ENCODE data around the gene ABHD14A.

The ABHD14A gene

GRCh38 chr3:51941798-51942602 is 32.9 kb upstream of the ABHD14A start, which contains the start of the genes PARP3 and RRP9:
Gene PARP3 (plus strand): TSS chr3:51942363. CDS start chr3:51943356, 993 bp downstream.
Gene RRP9 (minus strand): TSS chr3:51941904. CDS start chr3:51941867, 37 bp downstream.
- DNase-seq, result peak; percentile 97

DNA sequence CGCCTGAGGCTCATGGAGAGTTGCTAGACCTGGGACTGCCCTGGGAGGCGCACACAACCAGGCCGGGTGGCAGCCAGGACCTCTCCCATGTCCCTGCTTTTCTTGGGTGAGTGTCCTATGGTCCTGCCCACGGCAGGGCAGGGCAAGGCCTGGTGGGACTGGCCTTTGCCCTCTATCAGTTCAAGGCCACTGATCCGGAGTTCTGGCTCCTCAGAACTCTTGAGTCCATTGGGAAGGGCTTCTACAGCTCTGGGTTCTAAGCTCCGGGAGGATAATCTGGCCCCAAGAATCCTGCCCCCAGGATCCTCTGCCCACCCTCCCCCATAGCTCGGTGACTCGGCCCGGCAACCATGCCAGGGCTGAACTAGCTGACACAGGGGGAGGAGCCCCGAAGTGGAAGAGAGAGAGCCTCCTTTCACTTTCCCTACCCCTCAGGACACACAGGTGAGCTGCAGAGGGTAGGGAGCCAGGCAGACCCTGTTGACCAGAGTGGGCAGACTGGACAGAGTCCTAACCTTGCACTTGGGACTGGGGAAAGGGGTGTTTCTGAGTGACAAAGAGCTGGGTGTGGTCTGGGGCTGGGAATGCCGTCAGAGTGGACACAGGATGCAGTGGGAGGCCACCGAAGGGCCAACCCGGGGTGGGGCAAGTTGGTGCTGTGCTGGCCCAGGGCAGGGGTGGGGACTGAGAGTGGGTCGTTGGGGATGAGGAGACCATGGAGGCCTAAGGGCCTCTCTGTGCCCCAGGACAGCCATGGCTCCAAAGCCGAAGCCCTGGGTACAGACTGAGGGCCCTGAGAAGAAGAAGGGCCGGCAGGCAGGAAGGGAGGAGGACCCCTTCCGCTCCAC is 32.0 kb upstream of the ABHD14A start:
- DNase-seq, result no peak

DNA sequence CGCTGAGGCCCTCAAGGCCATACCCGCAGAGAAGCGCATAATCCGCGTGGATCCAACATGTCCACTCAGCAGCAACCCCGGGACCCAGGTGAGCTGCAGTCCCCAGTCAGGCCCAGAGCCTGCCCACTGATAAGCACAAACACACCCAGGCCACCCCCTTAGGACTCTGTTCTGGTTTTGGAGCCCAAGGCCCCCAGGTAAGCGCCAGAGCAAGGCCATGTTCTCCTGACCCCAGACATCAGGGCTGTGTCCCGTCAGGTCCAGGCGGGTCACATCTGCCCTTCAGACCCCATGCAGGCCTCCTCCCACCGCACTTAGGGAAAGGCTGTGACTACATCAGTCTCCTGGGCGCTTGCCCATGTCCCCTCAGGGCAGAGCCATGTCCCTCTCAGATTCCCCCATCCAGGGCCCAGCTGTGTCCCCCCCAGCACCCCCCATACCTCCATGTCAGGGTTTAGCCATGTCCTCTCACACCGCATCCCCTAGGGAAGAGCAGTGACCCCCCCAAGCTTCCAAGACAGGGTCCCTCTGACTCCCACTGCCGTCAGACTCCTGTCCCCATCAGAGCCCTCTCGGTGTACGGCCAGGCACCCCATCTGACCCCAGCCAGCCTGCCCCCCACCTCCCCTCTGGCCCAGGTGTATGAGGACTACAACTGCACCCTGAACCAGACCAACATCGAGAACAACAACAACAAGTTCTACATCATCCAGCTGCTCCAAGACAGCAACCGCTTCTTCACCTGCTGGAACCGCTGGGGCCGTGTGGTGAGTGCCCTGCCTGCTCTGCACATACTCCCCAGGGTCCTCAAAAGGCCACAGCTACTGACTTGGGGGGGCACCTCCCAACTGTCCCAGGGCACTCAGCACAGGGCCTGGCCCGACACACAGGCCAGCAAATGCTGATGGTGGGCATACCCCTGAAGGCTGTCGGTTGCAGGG is 31.1 kb upstream of the ABHD14A start:
- no peak for DNase-seq

DNA sequence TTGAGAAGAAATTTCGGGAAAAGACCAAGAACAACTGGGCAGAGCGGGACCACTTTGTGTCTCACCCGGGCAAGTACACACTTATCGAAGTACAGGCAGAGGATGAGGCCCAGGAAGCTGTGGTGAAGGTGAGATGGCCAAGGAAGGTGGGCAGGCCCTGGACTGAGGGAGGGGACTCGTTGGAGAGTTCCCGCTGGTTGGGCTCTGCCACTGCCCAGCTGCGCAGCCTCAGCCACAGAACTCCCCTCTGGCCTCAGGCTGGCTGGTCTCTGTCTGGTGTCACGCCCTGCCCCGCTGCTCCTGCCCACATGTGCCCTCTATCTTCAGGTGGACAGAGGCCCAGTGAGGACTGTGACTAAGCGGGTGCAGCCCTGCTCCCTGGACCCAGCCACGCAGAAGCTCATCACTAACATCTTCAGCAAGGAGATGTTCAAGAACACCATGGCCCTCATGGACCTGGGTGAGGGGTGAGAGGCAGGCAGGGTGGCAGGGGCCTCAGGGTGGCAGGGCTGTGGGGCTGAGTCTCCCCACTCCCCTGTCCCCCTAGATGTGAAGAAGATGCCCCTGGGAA is 30.3 kb upstream of the ABHD14A start:
- no peak for DNase-seq

GRCh38 chr3:51945031-51945840 is 29.6 kb upstream of the ABHD14A start:
- DNase-seq, result no peak

DNA sequence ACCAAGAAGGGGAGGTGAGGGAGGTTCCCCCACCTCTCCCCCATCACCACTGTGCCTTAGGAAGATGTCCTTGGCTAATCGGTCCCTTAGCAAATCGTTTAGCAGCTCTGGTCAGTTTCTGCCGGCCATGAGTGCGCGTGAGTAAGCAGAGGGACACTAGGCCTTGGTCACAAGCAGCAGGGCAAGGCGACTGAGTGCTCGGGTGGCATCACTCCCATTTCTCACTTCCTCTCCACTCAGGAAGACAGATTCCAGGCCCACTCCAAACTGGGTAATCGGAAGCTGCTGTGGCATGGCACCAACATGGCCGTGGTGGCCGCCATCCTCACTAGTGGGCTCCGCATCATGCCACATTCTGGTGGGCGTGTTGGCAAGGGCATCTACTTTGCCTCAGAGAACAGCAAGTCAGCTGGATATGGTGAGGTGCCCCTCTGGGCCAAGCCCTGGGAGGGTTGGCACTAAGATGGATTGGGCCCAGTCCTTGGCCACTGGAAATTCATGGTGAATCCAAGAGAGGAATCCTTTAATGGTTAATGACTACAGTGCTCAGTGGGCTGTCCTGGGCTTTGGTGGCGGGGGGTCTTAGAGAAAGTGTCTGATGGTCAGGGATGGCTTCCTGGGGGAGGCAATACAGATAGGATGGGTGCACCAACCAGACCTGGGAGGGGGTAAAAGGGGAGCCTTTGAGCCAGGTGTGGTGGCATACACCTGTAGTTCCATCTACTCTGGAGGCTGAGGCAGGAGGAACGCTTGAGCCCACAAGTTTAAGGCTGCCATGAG is 28.7 kb upstream of the ABHD14A start:
- no peak for DNase-seq

GRCh38 chr3:51946796-51947195 is 28.1 kb upstream of the ABHD14A start:
- DNase-seq, result no peak

- DNase-seq, result no peak
Observed at GRCh38 chr3:51947215-51947900, 27.5 kb upstream of the ABHD14A start.

DNA sequence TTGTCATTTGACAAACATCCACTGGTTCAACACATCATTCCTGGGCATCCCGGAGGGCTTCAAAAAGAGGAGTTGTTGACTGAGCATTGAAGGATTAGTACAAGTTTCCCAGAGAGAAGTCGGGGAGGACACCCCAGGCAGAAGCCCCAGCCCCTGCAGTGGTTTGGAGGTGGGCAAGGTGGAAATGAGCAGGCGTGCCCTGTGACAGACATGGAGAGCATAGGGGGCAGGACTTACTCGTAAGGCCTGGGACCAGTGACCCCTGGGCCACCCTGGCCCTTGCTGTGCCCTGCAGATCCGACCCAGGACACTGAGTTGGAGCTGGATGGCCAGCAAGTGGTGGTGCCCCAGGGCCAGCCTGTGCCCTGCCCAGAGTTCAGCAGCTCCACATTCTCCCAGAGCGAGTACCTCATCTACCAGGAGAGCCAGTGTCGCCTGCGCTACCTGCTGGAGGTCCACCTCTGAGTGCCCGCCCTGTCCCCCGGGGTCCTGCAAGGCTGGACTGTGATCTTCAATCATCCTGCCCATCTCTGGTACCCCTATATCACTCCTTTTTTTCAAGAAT is 26.8 kb upstream of the ABHD14A start:
- no peak for DNase-seq

GRCh38 chr3:51949121-51949520 is 25.7 kb upstream of the ABHD14A start:
- DNase-seq, result no peak

- DNase-seq, result no peak
Observed at GRCh38 chr3:51950899-51951298, 24.0 kb upstream of the ABHD14A start.

DNA sequence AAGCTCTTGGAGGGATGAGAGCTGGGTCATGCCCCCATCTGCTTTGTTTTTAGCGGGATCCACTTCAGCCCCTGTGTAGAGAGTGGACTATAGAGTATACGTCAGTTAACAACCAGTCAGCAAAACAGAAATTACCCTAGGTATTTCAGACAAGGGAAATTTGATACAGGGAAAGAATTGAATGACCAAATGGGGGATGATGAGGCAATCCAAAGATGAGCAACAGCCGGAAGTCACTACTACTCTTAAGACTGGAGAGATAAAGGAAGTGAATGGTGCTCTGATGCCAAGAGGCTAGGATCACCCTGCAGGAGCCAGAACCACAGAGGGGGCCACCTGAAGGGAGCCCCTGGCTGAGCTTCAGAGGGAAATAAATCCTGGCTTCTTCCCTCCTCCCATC is 21.4 kb upstream of the ABHD14A start:
- no peak for DNase-seq

GRCh38 chr3:51954105-51954504 is 20.8 kb upstream of the ABHD14A start:
- DNase-seq, result no peak

DNA sequence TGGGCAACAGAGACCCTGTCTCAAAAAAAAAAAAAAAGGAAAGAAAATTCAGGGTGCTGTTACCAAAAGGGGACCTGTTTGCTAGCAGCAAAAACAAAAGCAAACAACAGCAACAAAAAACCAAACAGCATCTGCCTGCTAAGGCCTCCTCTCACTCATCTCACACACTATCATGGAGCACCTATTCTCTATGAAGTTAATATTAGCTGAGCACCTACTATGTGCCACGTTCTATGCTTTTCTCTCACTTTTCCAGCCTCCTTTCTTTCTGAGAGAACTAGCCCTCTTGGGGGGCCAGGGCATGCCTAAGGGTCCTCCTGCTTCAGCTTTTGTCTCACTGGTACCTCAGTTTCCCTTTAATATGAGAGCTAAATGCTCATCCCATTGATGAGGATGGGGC is 20.2 kb upstream of the ABHD14A start:
- DNase-seq, result no peak

- DNase-seq, result no peak
Observed at GRCh38 chr3:51955175-51955892, 19.5 kb upstream of the ABHD14A start, which contains the start of gene GPR62. Gene GPR62 (plus strand): TSS chr3:51955381. CDS start chr3:51955653, 272 bp downstream.

DNA sequence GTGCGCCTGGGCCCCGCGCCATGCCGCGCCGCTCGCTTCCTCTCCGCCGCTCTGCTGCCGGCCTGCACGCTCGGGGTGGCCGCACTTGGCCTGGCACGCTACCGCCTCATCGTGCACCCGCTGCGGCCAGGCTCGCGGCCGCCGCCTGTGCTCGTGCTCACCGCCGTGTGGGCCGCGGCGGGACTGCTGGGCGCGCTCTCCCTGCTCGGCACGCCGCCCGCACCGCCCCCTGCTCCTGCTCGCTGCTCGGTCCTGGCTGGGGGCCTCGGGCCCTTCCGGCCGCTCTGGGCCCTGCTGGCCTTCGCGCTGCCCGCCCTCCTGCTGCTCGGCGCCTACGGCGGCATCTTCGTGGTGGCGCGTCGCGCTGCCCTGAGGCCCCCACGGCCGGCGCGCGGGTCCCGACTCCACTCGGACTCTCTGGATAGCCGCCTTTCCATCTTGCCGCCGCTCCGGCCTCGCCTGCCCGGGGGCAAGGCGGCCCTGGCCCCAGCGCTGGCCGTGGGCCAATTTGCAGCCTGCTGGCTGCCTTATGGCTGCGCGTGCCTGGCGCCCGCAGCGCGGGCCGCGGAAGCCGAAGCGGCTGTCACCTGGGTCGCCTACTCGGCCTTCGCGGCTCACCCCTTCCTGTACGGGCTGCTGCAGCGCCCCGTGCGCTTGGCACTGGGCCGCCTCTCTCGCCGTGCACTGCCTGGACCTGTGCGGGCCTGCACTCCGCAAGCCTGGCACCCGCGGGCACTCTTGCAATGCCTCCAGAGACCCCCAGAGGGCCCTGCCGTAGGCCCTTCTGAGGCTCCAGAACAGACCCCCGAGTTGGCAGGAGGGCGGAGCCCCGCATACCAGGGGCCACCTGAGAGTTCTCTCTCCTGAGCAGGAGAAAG is 18.7 kb upstream of the ABHD14A start:
- DNase-seq, result peak; percentile 62

DNA sequence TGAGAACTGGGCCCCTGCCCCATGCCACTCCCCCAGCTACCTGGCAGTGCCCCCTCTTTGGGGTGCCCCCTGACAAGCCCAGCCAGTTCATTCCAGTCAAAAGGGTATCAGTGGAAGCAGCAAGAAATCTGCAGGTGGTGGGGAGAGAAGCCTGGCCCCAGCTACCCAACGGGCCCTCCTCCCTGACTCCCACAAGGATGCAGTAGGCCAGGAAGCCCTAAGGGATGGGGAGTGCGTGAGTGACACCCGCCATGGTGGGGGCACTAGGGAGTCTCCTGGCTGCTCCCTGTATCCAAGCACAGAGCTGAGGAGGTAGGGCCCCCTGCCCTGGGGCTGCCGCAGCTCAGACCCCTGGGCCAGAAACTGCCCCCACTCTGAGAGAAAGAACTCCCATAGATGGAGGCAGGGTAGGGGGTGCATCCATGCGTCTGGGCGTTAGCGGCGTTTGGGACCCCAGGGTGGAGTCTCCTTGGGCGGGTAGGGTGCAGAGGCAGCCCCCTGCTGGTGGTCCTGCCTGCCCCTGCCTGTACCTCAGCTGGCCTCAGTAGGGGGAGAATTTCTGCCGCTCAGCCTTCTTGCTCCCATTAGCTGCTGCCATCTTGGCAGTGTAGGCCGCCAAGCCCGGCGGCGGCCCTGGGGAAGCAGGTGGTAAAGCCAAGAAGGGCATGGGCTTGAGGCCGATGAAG is 17.2 kb upstream of the ABHD14A start:
- DNase-seq, result no peak
